CMK (cell line): ENCODE results near the gene CALHM1.
"Not testable (repeated sequence)": the region's sequence is repeated elsewhere in the genome, so short reads cannot be mapped to it uniquely, and the experiment has no call there.

Source experiments
- DNase-seq: peaks from one replicate; pipeline ENCODE4 v3.0.0-alpha.2; 2010; ENCODE audit warnings: low read depth

The CALHM1 gene

GRCh38 chr10:103429647-103430046 is 29.1 kb downstream of the CALHM1 start:
- no peak for DNase-seq

GRCh38 chr10:103428989-103429643 is 29.6 kb downstream of the CALHM1 start:
- DNase-seq, result no peak

GRCh38 chr10:103427866-103428265 is 30.8 kb downstream of the CALHM1 start:
- no peak for DNase-seq

- DNase-seq, result no peak
Measured at GRCh38 chr10:103423748-103424147, 35.0 kb downstream of the CALHM1 start.

GRCh38 chr10:103419101-103419500 is 39.6 kb downstream of the CALHM1 start:
- no peak for DNase-seq

GRCh38 chr10:103417601-103418000 is 41.1 kb downstream of the CALHM1 start:
- DNase-seq, result no peak

- not testable (repeated sequence) for DNase-seq
Measured at GRCh38 chr10:103417148-103417469, 41.6 kb downstream of the CALHM1 start.

- peak; percentile 44 for DNase-seq
Measured at GRCh38 chr10:103416436-103417147, 42.1 kb downstream of the CALHM1 start.

- no peak for DNase-seq
Measured at GRCh38 chr10:103415581-103415980, 43.1 kb downstream of the CALHM1 start.

GRCh38 chr10:103413564-103413963 is 45.1 kb downstream of the CALHM1 start:
- no peak for DNase-seq
